PC-9 (cell line): ENCODE data around the gene CLDN19.

Source experiments
- CTCF ChIP-seq: fragments of 200-600 bp; sonication (generic); conservative IDR thresholded peaks from 2 replicates; pipeline ENCODE4 v1.6.1; 2017; ENCODE audit warnings: mixed run types, antibody characterized with exemption, mild to moderate bottlenecking, moderate library complexity
- EZH2 ChIP-seq: fragments of 200-600 bp; sonication (generic); IDR thresholded peaks from 2 replicates; pipeline ENCODE4 v1.8.0; 2017; ENCODE audit warnings: antibody characterized with exemption, low read depth

- no peak for TF ChIP-seq CTCF
- no peak for TF ChIP-seq EZH2
These were observed 27.5 kb upstream of the CLDN19 start for GRCh38 chr1:42767510-42768000.
